K562 (cell line): ENCODE results near the gene EHD2. TPM values are rescaled to one million over a fixed set of nuclear protein-coding genes. Genes with fewer than 3 reads are reported as not detected.

Experiments used
- CHD1 ChIP-seq: fragments of 200-600 bp; sonication (generic); IDR thresholded peaks from one replicate; pipeline ENCODE4 v1.6.1; 2012; ENCODE audit warnings: mild to moderate bottlenecking, moderate library complexity, low read length, inconsistent platforms
- FOXJ3 ChIP-seq: sonication (generic); formaldehyde crosslinking; IDR thresholded peaks from 2 replicates; pipeline ENCODE4 v1.4.0; 2020; ENCODE audit warnings: mild to moderate bottlenecking, missing genetic modification reagents
- MEF2D ChIP-seq: conservative IDR thresholded peaks from 2 replicates; pipeline ENCODE4 v1.6.1; 2016; ENCODE audit warnings: low read depth, missing genetic modification characterization, missing compliant biosample characterization
- MLX ChIP-seq, 2 experiments: fragments of 450-650 bp in 1 of 2; sonication (generic) in 1 of 2; formaldehyde crosslinking; conservative IDR thresholded peaks; 2 replicates each; pipeline versions ENCODE4 v1.4.0 to v1.8.1; 2020 to 2022; ENCODE audit warnings: mild to moderate bottlenecking in 1 of 2, missing genetic modification reagents in 1 of 2
- NR2C1 ChIP-seq, 2 experiments: fragments of 450-650 bp; IDR thresholded peaks; 2 replicates each; pipeline ENCODE4 v1.6.1; 2017; ENCODE audit warnings: mild to moderate bottlenecking in 2 of 2, antibody characterized with exemption in 1 of 2, inconsistent platforms in 1 of 2, missing compliant biosample characterization in 1 of 2, missing genetic modification characterization in 1 of 2
- POLR2AphosphoS2 ChIP-seq: IDR thresholded peaks from 2 replicates; pipeline ENCODE4 v1.6.1; 2012; ENCODE audit warnings: low read length, improper control_type of control experiment
- ZNF253 ChIP-seq: fragments of 250-450 bp; sonication (Bioruptor Pico); conservative IDR thresholded peaks from 2 replicates; pipeline ENCODE4 v1.6.1; 2021; ENCODE audit warnings: mild to moderate bottlenecking
- ZNF445 ChIP-seq: fragments of 250-450 bp; sonication (Bioruptor Pico); IDR thresholded peaks from 2 replicates; pipeline ENCODE4 v1.4.0; 2020; ENCODE audit warnings: low read depth, mild to moderate bottlenecking, moderate library complexity
- ZNF717 ChIP-seq: fragments of 250-450 bp; sonication (Bioruptor Pico); IDR thresholded peaks from 2 replicates; pipeline ENCODE4 v1.5.0; 2021
- ZNF785 ChIP-seq: fragments of 250-450 bp; sonication (Bioruptor Pico); IDR thresholded peaks from 2 replicates; pipeline ENCODE4 v1.4.0; 2020; ENCODE audit warnings: mild to moderate bottlenecking
- ZNF830 ChIP-seq: fragments of 250-450 bp; sonication (Bioruptor Pico); IDR thresholded peaks from 2 replicates; pipeline ENCODE4 v1.5.0; 2021; ENCODE audit warnings: mild to moderate bottlenecking
- polyA plus RNA-seq, 8 experiments: library from polyadenylated mRNA; depleted of rRNA in 4 of 8; stranded (reverse) in 5 of 8; unstranded in 3 of 8; fragments of >200 nt; fragmentation: Nextera tagmentation in 2 of 8; fragmentation: Illumina TruSeq in 1 of 8; extraction: Ambion mirVana in 2 of 8; extraction: Trizol in 1 of 8; gene quantifications; 2 replicates each; pipeline versions ENCODE4 v1.2.1 to v1.2.3, GENCODE V29; 2011 to 2014; ENCODE audit warnings: inconsistent platforms in 1 of 8, missing spikeins in 1 of 8
- total RNA-seq, 7 experiments: library from RNA; depleted of rRNA in 6 of 7; stranded (reverse); fragments of >200 nt in 6 of 7; fragmentation: Illumina TruSeq in 2 of 7; extraction: Trizol in 2 of 7; gene quantifications; 2 replicates each; pipeline versions ENCODE4 v1.2.1 to v1.2.3, GENCODE V29; 2011 to 2021; ENCODE audit warnings: low replicate concordance in 1 of 7
- TF ChIP-seq, protein P1 (sequence below): sonication (generic); formaldehyde crosslinking; IDR thresholded peaks from 2 replicates; pipeline ENCODE4 v1.8.0; 2022; ENCODE audit warnings: mild to moderate bottlenecking, low read depth, missing genetic modification reagents
- TF ChIP-seq, protein P2 (sequence below): sonication (generic); formaldehyde crosslinking; IDR thresholded peaks from 2 replicates; pipeline ENCODE4 v1.8.1; 2023; ENCODE audit warnings: mild to moderate bottlenecking, missing genetic modification reagents
- TF ChIP-seq, protein P3 (sequence below): fragments of 250-450 bp; sonication (Bioruptor Pico); IDR thresholded peaks from 2 replicates; pipeline ENCODE4 v1.5.0; 2020; ENCODE audit warnings: mild to moderate bottlenecking, borderline replicate concordance
- TF ChIP-seq, protein P4 (sequence below): fragments of 450-650 bp; IDR thresholded peaks from 2 replicates; pipeline ENCODE4 v1.6.1; 2017; ENCODE audit warnings: mild to moderate bottlenecking, moderate library complexity
- TF ChIP-seq, protein P5 (sequence below): fragments of 250-450 bp; sonication (Bioruptor Pico); IDR thresholded peaks from 2 replicates; pipeline ENCODE4 v1.4.0; 2020; ENCODE audit warnings: mild to moderate bottlenecking, moderate library complexity, borderline replicate concordance

Gene EHD2
- total and polyA plus RNA-seq, 9 of the 15 experiments (the other 6 are each of a cell fraction or from before 2014, with no cell fraction given): 1.7 to 32.2 (median 3.0) TPM

- TF ChIP-seq MLX (CRISPR knock-in tag; conservative IDR thresholded peaks at IDR 0.05) (no peak), POLR2AphosphoS2 (no peak), ZNF253 (CRISPR knock-in tag) (no peak), ZNF785 (no peak), ZNF717 (CRISPR knock-in tag) (no peak), NR2C1 (IDR thresholded peaks at IDR 0.05) (no peak), NR2C1 (tag; IDR thresholded peaks at IDR 0.05) (no peak), CHD1 (peak; percentile 18), ZNF445 (CRISPR knock-in tag) (no peak), FOXJ3 (no peak), ZNF830 (no peak), MEF2D (peak; percentile 69; the same call in 1 of the 2 replicates)
- TF ChIP-seq, protein P1, sequence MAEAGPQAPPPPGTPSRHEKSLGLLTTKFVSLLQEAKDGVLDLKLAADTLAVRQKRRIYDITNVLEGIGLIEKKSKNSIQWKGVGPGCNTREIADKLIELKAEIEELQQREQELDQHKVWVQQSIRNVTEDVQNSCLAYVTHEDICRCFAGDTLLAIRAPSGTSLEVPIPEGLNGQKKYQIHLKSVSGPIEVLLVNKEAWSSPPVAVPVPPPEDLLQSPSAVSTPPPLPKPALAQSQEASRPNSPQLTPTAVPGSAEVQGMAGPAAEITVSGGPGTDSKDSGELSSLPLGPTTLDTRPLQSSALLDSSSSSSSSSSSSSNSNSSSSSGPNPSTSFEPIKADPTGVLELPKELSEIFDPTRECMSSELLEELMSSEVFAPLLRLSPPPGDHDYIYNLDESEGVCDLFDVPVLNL: 0 out of 2 replicates have a peak, but pooled peaks have one; percentile 18
- TF ChIP-seq, protein P2, sequence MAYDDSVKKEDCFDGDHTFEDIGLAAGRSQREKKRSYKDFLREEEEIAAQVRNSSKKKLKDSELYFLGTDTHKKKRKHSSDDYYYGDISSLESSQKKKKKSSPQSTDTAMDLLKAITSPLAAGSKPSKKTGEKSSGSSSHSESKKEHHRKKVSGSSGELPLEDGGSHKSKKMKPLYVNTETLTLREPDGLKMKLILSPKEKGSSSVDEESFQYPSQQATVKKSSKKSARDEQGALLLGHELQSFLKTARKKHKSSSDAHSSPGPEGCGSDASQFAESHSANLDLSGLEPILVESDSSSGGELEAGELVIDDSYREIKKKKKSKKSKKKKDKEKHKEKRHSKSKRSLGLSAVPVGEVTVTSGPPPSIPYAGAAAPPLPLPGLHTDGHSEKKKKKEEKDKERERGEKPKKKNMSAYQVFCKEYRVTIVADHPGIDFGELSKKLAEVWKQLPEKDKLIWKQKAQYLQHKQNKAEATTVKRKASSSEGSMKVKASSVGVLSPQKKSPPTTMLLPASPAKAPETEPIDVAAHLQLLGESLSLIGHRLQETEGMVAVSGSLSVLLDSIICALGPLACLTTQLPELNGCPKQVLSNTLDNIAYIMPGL (CRISPR knock-in tag): no peak
- TF ChIP-seq, protein P3, sequence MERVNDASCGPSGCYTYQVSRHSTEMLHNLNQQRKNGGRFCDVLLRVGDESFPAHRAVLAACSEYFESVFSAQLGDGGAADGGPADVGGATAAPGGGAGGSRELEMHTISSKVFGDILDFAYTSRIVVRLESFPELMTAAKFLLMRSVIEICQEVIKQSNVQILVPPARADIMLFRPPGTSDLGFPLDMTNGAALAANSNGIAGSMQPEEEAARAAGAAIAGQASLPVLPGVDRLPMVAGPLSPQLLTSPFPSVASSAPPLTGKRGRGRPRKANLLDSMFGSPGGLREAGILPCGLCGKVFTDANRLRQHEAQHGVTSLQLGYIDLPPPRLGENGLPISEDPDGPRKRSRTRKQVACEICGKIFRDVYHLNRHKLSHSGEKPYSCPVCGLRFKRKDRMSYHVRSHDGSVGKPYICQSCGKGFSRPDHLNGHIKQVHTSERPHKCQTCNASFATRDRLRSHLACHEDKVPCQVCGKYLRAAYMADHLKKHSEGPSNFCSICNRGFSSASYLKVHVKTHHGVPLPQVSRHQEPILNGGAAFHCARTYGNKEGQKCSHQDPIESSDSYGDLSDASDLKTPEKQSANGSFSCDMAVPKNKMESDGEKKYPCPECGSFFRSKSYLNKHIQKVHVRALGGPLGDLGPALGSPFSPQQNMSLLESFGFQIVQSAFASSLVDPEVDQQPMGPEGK (CRISPR knock-in tag): no peak
- TF ChIP-seq, protein P4, sequence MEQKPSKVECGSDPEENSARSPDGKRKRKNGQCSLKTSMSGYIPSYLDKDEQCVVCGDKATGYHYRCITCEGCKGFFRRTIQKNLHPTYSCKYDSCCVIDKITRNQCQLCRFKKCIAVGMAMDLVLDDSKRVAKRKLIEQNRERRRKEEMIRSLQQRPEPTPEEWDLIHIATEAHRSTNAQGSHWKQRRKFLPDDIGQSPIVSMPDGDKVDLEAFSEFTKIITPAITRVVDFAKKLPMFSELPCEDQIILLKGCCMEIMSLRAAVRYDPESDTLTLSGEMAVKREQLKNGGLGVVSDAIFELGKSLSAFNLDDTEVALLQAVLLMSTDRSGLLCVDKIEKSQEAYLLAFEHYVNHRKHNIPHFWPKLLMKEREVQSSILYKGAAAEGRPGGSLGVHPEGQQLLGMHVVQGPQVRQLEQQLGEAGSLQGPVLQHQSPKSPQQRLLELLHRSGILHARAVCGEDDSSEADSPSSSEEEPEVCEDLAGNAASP: no peak
- TF ChIP-seq, protein P5, sequence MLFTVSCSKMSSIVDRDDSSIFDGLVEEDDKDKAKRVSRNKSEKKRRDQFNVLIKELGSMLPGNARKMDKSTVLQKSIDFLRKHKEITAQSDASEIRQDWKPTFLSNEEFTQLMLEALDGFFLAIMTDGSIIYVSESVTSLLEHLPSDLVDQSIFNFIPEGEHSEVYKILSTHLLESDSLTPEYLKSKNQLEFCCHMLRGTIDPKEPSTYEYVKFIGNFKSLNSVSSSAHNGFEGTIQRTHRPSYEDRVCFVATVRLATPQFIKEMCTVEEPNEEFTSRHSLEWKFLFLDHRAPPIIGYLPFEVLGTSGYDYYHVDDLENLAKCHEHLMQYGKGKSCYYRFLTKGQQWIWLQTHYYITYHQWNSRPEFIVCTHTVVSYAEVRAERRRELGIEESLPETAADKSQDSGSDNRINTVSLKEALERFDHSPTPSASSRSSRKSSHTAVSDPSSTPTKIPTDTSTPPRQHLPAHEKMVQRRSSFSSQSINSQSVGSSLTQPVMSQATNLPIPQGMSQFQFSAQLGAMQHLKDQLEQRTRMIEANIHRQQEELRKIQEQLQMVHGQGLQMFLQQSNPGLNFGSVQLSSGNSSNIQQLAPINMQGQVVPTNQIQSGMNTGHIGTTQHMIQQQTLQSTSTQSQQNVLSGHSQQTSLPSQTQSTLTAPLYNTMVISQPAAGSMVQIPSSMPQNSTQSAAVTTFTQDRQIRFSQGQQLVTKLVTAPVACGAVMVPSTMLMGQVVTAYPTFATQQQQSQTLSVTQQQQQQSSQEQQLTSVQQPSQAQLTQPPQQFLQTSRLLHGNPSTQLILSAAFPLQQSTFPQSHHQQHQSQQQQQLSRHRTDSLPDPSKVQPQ (CRISPR knock-in tag): no peak
Observed at GRCh38 chr19:47663911-47664771, 49.1 kb upstream of the EHD2 start (continued).
